ENCODE measurements around the gene SNURF. TPM values are rescaled to one million over a fixed set of nuclear protein-coding genes. Genes with fewer than 3 reads are reported as not detected.
"Not testable (repeated sequence)": the region's sequence is repeated elsewhere in the genome, so short reads cannot be mapped to it uniquely, and the experiment has no call there.

The SNURF gene
- polyA plus RNA-seq, 1 donor: 25.9 TPM

- no peak for DNase-seq
Observed at GRCh38 chr15:24966364-24967103, 11.7 kb downstream of the SNURF start.

GRCh38 chr15:24971052-24971451, 16.3 kb downstream of the SNURF start:
- no peak for DNase-seq

GRCh38 chr15:24971772-24972171, 17.0 kb downstream of the SNURF start:
- DNase-seq: no peak

GRCh38 chr15:24972707-24973106, 17.9 kb downstream of the SNURF start:
- not testable (repeated sequence) for DNase-seq

GRCh38 chr15:24976932-24977331, 22.1 kb downstream of the SNURF start:
- DNase-seq: no peak

- no peak for DNase-seq
Observed at GRCh38 chr15:24977686-24978085, 22.9 kb downstream of the SNURF start.

GRCh38 chr15:24985224-24985623, 30.4 kb downstream of the SNURF start:
- DNase-seq: no peak

GRCh38 chr15:24986653-24987052, 31.9 kb downstream of the SNURF start:
- DNase-seq: no peak

Other genes starting within 250 kb of the SNURF start
- 219 TPM for gene SNRPN, start within 50 bp of the SNURF start, polyA plus RNA-seq (ENCODE audit: insufficient read length)